Fibroblast of lung (primary cell): ENCODE results near the gene ANKRD6. TPM values are rescaled to one million over a fixed set of nuclear protein-coding genes. Genes with fewer than 3 reads are reported as not detected.

Experiments used
- DNase-seq, 2 donors: peaks; one replicate each; pipeline versions ENCODE4 v3.0.0 to v3.0.0-alpha.2; 2010; ENCODE audit warnings: low read depth in 2 of 2
- H2AFZ ChIP-seq: 2 replicates; pipeline ENCODE4 v1.5.1; 2012; ENCODE audit warnings: low read length, control low read depth, inconsistent platforms
- H3K27ac ChIP-seq: 2 replicates; pipeline ENCODE4 v1.5.1; 2011; ENCODE audit warnings: low read length, control low read depth; ENCODE audit not compliant: insufficient read depth
- H3K27me3 ChIP-seq: 2 replicates; pipeline ENCODE4 v1.5.1; 2011; ENCODE audit warnings: mild to moderate bottlenecking, low read length; ENCODE audit not compliant: control insufficient read depth, insufficient read depth
- H3K36me3 ChIP-seq: 2 replicates; pipeline ENCODE4 v1.5.1; 2011; ENCODE audit warnings: low read length; ENCODE audit not compliant: control insufficient read depth, insufficient read depth
- H3K4me1 ChIP-seq: 2 replicates; pipeline ENCODE4 v1.5.1; 2011; ENCODE audit warnings: low read length; ENCODE audit not compliant: control insufficient read depth, insufficient read depth; ENCODE audit errors: extremely low read depth
- H3K4me2 ChIP-seq: 2 replicates; pipeline ENCODE4 v1.5.1; 2011; ENCODE audit warnings: low read length, control low read depth; ENCODE audit not compliant: insufficient read depth; ENCODE audit errors: extremely low read depth
- H3K4me3 ChIP-seq, 4 experiments: fragments of 200-600 bp in 1 of 4; sonication (generic) in 1 of 4; replicated peaks in 1 of 4; 2 replicates each; pipeline ENCODE4 v1.5.1; 2011 to 2016; ENCODE audit warnings: low read length in 4 of 4, low read depth in 3 of 4, mild to moderate bottlenecking in 3 of 4, control low read depth in 2 of 4, inconsistent platforms in 1 of 4, mixed read lengths in 1 of 4; ENCODE audit not compliant: insufficient read depth in 1 of 4; ENCODE audit errors: control extremely low read depth in 1 of 4
- H3K79me2 ChIP-seq: 2 replicates; pipeline ENCODE4 v1.5.1; 2012; ENCODE audit warnings: mild to moderate bottlenecking, low read length, inconsistent platforms; ENCODE audit not compliant: control insufficient read depth, insufficient read depth
- H3K9ac ChIP-seq: 2 replicates; pipeline ENCODE4 v1.5.1; 2011; ENCODE audit warnings: mild to moderate bottlenecking, low read length, control low read depth; ENCODE audit not compliant: insufficient read depth
- H3K9me3 ChIP-seq: 2 replicates; pipeline ENCODE4 v1.5.1; 2012; ENCODE audit warnings: low read depth, low read length; ENCODE audit not compliant: control insufficient read depth, insufficient read depth
- H4K20me1 ChIP-seq: 2 replicates; pipeline ENCODE4 v1.5.1; 2011; ENCODE audit warnings: low read length; ENCODE audit not compliant: control insufficient read depth, insufficient read depth; ENCODE audit errors: extremely low read depth
- EZH2 ChIP-seq: IDR thresholded peaks from 2 replicates; pipeline ENCODE4 v1.5.1; 2012; ENCODE audit warnings: low read length, control low read depth, mild to moderate bottlenecking; ENCODE audit errors: missing control alignments
- polyA plus RNA-seq, 2 donors: library from polyadenylated mRNA; depleted of rRNA in 1 of 2; stranded (reverse) in 1 of 2; unstranded in 1 of 2; fragments of >200 nt; gene quantifications; 2 replicates each; pipeline ENCODE4 v1.2.1, GENCODE V29; 2011 to 2012; ENCODE audit warnings: missing spikeins in 1 of 2
- total RNA-seq: library from RNA; depleted of rRNA; stranded (reverse); fragments of >200 nt; gene quantifications from 2 replicates; pipeline ENCODE4 v1.2.1, GENCODE V29; 2014
- TF ChIP-seq, protein P1 (sequence below), 2 donors: IDR thresholded peaks in 1 of 2; conservative IDR thresholded peaks in 1 of 2; 1 replicate in 1 of 2; 2 replicates in 1 of 2; pipeline ENCODE4 v1.5.1; 2011 to 2012; ENCODE audit warnings: low read length in 2 of 2, control low read depth in 1 of 2, inconsistent platforms in 1 of 2, low read depth in 1 of 2, mild to moderate bottlenecking in 1 of 2

Gene ANKRD6
- total and polyA plus RNA-seq, 2 donors (not counting 1 experiment from before 2014, with no cell fraction given): 0.39 to 2.3 TPM

DNA sequence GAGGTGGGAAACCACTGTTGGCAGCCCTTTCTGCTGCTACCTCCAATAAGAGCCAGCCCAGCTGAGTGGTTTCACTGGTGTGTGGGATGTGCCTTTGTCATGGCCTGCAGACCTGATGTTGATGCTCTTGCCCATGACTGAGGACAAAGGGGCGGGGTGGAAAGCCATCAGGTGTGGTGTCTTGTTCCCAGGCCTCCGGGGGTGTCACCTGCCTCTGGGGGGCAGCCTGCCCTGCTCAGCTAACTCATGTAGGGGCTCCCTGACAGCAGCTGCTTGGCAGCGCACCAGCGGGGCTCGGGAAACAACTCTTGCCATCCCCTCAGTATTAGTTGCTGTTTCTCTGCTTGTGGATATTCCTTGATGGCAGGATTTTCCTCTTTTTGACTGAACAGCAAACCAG is 114.3 kb downstream of the ANKRD6 start:
- TF ChIP-seq, protein P1, sequence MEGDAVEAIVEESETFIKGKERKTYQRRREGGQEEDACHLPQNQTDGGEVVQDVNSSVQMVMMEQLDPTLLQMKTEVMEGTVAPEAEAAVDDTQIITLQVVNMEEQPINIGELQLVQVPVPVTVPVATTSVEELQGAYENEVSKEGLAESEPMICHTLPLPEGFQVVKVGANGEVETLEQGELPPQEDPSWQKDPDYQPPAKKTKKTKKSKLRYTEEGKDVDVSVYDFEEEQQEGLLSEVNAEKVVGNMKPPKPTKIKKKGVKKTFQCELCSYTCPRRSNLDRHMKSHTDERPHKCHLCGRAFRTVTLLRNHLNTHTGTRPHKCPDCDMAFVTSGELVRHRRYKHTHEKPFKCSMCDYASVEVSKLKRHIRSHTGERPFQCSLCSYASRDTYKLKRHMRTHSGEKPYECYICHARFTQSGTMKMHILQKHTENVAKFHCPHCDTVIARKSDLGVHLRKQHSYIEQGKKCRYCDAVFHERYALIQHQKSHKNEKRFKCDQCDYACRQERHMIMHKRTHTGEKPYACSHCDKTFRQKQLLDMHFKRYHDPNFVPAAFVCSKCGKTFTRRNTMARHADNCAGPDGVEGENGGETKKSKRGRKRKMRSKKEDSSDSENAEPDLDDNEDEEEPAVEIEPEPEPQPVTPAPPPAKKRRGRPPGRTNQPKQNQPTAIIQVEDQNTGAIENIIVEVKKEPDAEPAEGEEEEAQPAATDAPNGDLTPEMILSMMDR (conservative IDR thresholded peaks at IDR 0.05 in 1 of 2, IDR thresholded peaks at IDR 0.05 in 1 of 2; ENCODE audit: low read depth in 1 of 2, low read length in 2 of 2): no peak
- TF ChIP-seq EZH2: no peak
- no peak for DNase-seq
- H3K4me3 ChIP-seq: no peak overlapping the region
- no peaks in the 10 kb centered on the region for H3K79me2 ChIP-seq
- no peaks in the 10 kb centered on the region for H3K4me1 ChIP-seq
- no peaks in the 10 kb centered on the region for H4K20me1 ChIP-seq
- H3K27ac ChIP-seq: no peak overlapping the region
- no peaks in the 10 kb centered on the region for H3K36me3 ChIP-seq
- no peak overlapping the region for H3K4me2 ChIP-seq
- H3K27me3 ChIP-seq: no peaks in the 10 kb centered on the region
- H3K9ac ChIP-seq: no peak overlapping the region
- H2AFZ ChIP-seq: no peak overlapping the region
- no peaks in the 10 kb centered on the region for H3K9me3 ChIP-seq

DNA sequence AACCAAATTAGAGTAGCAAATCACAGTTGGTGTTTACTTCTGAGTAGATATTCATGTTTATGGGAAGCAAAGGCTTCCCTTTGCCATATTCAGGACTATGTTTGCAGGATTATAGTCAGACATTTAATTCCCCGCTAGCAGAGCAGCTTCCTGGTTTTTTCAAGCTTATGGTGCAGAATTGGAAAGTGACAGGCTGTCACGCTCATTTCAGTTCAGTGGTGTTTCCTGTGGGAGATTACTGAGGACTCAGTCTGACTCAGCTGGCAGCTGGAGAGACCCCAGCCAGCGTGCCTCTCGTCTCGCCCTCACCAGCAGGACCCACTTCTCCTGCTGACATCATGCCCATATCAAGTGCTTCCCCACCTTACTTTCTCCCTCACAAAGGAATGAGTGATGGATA is 120.5 kb downstream of the ANKRD6 start:
- no peak overlapping the region for H3K4me2 ChIP-seq
- no peak for DNase-seq
- no peak overlapping the region for H3K9ac ChIP-seq

DNA sequence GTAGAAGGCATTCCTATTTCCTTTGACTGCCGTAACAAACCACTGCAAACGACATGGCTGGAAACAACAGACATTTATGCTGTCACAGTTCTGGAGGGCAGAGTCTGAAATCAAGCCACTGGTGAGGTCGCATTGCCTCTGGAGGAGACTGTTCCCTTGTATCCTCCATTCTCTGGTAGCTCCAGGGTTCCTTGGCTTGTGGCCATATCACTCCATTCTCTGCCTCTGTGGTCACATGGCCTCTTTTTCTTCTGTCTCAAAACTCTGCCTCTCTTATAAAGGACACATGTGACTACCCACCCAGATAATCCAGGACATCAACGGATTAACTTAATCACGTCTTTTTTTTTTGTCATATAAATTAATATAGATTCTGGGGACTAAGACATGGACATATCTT is 121.2 kb downstream of the ANKRD6 start:
- Histone ChIP-seq H3K4me3 (no peak overlapping the region), H2AFZ (no peak overlapping the region)

More for the DNA sequence above, 120.5 kb downstream of the ANKRD6 start:
- no peak for TF ChIP-seq EZH2
- TF ChIP-seq, protein P1 (conservative IDR thresholded peaks at IDR 0.05 in 1 of 2, IDR thresholded peaks at IDR 0.05 in 1 of 2; ENCODE audit: low read depth in 1 of 2, low read length in 2 of 2): no peak
- H3K4me3 ChIP-seq: no peak overlapping the region
- H3K27ac ChIP-seq: no peak overlapping the region
- H3K27me3 ChIP-seq: peaks cover 2% of the 10 kb centered on the region
- no peaks in the 10 kb centered on the region for H4K20me1 ChIP-seq
- H2AFZ ChIP-seq: no peak overlapping the region
- H3K4me1 ChIP-seq: no peaks in the 10 kb centered on the region
- no peaks in the 10 kb centered on the region for H3K9me3 ChIP-seq
- H3K79me2 ChIP-seq: no peaks in the 10 kb centered on the region
- no peaks in the 10 kb centered on the region for H3K36me3 ChIP-seq

More for the DNA sequence above, 121.2 kb downstream of the ANKRD6 start:
- Histone ChIP-seq H3K9me3 (no peaks in the 10 kb centered on the region), H3K4me1 (no peaks in the 10 kb centered on the region), H3K9ac (no peak overlapping the region), H4K20me1 (no peaks in the 10 kb centered on the region), H3K79me2 (no peaks in the 10 kb centered on the region), H3K27ac (no peak overlapping the region), H3K36me3 (no peaks in the 10 kb centered on the region), H3K4me2 (no peak overlapping the region), H3K27me3 (peaks cover 2% of the 10 kb centered on the region)
- no peak for DNase-seq
- no peak for TF ChIP-seq EZH2
- TF ChIP-seq, protein P1 (conservative IDR thresholded peaks at IDR 0.05 in 1 of 2, IDR thresholded peaks at IDR 0.05 in 1 of 2; ENCODE audit: low read depth in 1 of 2, low read length in 2 of 2): no peak
